ENCODE data around the gene ALDOA. TPM values are rescaled to one million over a fixed set of nuclear protein-coding genes. Genes with fewer than 3 reads are reported as not detected.

ALDOA gene
- total and polyA plus RNA-seq, 9 of the 15 experiments (the other 6 are each of a cell fraction or from before 2014, with no cell fraction given) = 311 to 2,224 (median 1,293) TPM

DNA sequence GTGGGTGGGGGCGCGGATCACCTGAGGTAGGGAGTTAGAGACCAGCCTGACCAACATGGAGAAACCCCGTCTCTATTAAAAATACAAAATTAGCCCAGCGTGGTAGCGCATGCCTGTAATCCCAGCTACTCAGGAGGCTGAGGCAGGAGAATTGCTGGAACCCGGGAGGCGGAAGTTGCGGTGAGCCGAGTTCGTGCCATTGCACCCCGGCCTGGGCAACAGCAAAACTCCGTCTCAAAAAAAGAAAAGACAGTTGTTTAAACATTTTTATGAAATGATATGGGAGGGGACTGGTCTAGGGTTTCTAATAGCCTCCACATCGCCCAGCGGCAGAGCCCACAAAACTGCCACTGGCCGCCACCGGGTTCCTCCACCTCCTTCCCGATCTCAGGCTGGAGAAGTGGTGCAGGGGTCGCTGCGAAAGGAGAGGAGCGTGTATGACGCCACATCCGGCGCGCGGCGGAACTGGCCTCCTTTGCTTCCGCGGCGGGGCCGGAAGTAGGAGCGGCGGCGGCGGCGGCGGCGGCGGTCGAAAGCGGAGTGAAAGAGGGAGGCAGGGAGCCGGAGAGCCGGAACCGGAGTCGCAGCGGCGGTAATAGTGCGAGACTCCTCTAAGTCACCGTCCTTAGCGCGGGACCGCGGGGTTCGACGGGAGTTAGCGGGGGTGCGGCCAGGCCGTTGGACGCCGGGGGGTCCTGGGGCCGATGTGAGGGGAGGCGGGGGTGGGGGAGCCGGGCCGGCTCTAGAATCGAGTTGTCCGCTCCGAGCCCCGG is 10.1 kb downstream of the ALDOA start, which contains the start of gene PPP4C (continued):
- TF ChIP-seq, protein P1, sequence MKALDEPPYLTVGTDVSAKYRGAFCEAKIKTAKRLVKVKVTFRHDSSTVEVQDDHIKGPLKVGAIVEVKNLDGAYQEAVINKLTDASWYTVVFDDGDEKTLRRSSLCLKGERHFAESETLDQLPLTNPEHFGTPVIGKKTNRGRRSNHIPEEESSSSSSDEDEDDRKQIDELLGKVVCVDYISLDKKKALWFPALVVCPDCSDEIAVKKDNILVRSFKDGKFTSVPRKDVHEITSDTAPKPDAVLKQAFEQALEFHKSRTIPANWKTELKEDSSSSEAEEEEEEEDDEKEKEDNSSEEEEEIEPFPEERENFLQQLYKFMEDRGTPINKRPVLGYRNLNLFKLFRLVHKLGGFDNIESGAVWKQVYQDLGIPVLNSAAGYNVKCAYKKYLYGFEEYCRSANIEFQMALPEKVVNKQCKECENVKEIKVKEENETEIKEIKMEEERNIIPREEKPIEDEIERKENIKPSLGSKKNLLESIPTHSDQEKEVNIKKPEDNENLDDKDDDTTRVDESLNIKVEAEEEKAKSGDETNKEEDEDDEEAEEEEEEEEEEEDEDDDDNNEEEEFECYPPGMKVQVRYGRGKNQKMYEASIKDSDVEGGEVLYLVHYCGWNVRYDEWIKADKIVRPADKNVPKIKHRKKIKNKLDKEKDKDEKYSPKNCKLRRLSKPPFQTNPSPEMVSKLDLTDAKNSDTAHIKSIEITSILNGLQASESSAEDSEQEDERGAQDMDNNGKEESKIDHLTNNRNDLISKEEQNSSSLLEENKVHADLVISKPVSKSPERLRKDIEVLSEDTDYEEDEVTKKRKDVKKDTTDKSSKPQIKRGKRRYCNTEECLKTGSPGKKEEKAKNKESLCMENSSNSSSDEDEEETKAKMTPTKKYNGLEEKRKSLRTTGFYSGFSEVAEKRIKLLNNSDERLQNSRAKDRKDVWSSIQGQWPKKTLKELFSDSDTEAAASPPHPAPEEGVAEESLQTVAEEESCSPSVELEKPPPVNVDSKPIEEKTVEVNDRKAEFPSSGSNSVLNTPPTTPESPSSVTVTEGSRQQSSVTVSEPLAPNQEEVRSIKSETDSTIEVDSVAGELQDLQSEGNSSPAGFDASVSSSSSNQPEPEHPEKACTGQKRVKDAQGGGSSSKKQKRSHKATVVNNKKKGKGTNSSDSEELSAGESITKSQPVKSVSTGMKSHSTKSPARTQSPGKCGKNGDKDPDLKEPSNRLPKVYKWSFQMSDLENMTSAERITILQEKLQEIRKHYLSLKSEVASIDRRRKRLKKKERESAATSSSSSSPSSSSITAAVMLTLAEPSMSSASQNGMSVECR (CRISPR knock-in tag; IDR thresholded peaks at IDR 0.05) = peak; percentile 77
- peak; percentile 97 for TF ChIP-seq GABPA (tag; conservative IDR thresholded peaks at IDR 0.05; ENCODE audit: low read depth)
- peak; percentile 60; the same call in 1 of the 2 replicates for TF ChIP-seq JUND (IDR thresholded peaks at IDR 0.05; ENCODE audit: borderline replicate concordance, low read depth, low read length)
- TF ChIP-seq JUND (tag; IDR thresholded peaks at IDR 0.05; ENCODE audit: borderline replicate concordance, low read depth, low read length) = peak; percentile 39; the same call in 1 of the 3 replicates
- TF ChIP-seq, protein P2, sequence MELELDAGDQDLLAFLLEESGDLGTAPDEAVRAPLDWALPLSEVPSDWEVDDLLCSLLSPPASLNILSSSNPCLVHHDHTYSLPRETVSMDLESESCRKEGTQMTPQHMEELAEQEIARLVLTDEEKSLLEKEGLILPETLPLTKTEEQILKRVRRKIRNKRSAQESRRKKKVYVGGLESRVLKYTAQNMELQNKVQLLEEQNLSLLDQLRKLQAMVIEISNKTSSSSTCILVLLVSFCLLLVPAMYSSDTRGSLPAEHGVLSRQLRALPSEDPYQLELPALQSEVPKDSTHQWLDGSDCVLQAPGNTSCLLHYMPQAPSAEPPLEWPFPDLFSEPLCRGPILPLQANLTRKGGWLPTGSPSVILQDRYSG (tag; conservative IDR thresholded peaks at IDR 0.05; ENCODE audit: low read depth) = no peak
- TF ChIP-seq TAL1 (IDR thresholded peaks at IDR 0.05) = no peak
- TF ChIP-seq CHD1 (IDR thresholded peaks at IDR 0.05; ENCODE audit: low read length) = peak; percentile 60
- TF ChIP-seq, protein P3, sequence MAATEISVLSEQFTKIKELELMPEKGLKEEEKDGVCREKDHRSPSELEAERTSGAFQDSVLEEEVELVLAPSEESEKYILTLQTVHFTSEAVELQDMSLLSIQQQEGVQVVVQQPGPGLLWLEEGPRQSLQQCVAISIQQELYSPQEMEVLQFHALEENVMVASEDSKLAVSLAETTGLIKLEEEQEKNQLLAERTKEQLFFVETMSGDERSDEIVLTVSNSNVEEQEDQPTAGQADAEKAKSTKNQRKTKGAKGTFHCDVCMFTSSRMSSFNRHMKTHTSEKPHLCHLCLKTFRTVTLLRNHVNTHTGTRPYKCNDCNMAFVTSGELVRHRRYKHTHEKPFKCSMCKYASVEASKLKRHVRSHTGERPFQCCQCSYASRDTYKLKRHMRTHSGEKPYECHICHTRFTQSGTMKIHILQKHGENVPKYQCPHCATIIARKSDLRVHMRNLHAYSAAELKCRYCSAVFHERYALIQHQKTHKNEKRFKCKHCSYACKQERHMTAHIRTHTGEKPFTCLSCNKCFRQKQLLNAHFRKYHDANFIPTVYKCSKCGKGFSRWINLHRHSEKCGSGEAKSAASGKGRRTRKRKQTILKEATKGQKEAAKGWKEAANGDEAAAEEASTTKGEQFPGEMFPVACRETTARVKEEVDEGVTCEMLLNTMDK (IDR thresholded peaks at IDR 0.05; ENCODE audit: borderline replicate concordance, insufficient read depth, low read depth, low read length, poor library complexity, severe bottlenecking) = peak; percentile 13
- peak; percentile 77 for TF ChIP-seq PHF8 (IDR thresholded peaks at IDR 0.05; ENCODE audit: borderline replicate concordance, low read length)
- TF ChIP-seq MIER1 (IDR thresholded peaks at IDR 0.05; ENCODE audit: low read depth) = no peak
- TF ChIP-seq TAF9B (IDR thresholded peaks at IDR 0.05; ENCODE audit: partially characterized antibody) = peak; percentile 84
- TF ChIP-seq L3MBTL2 (IDR thresholded peaks at IDR 0.05) = no peak
- TF ChIP-seq MEF2A (IDR thresholded peaks at IDR 0.05; ENCODE audit: control insufficient read depth, low read depth, low read length) = no peak
- no peak for TF ChIP-seq ZNF75A (CRISPR knock-in tag; IDR thresholded peaks at IDR 0.05)
- no peak for TF ChIP-seq CBFA2T3 (IDR thresholded peaks at IDR 0.05)
- no peak for TF ChIP-seq PYGO2 (tag; IDR thresholded peaks at IDR 0.05)
- TF ChIP-seq, protein P4, sequence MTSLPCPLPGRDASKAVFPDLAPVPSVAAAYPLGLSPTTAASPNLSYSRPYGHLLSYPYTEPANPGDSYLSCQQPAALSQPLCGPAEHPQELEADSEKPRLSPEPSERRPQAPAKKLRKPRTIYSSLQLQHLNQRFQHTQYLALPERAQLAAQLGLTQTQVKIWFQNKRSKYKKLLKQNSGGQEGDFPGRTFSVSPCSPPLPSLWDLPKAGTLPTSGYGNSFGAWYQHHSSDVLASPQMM (CRISPR knock-in tag; IDR thresholded peaks at IDR 0.05) = no peak
- TF ChIP-seq DMBX1 (CRISPR knock-in tag; IDR thresholded peaks at IDR 0.05; ENCODE audit: borderline replicate concordance) = no peak
- TF ChIP-seq ZNF143 (CRISPR knock-in tag; IDR thresholded peaks at IDR 0.05) = peak; percentile 27; the same call in 1 of the 2 replicates
- no peak for TF ChIP-seq CBFA2T2 (conservative IDR thresholded peaks at IDR 0.05)
- TF ChIP-seq CREM (IDR thresholded peaks at IDR 0.05; ENCODE audit: low read depth) = peak; percentile 98

Data from K562 (cell line).